ENCODE results near the gene CLEC10A. TPM values are rescaled to one million over a fixed set of nuclear protein-coding genes. Genes with fewer than 3 reads are reported as not detected.
"Not testable (repeated sequence)": the region's sequence is repeated elsewhere in the genome, so short reads cannot be mapped to it uniquely, and the experiment has no call there.

CLEC10A gene
- total RNA-seq, 1 donor from 2014 or later: 2.9 TPM

GRCh38 chr17:7094652-7095019 lies 14.6 kb upstream of the CLEC10A start:
- TF ChIP-seq, protein P1, sequence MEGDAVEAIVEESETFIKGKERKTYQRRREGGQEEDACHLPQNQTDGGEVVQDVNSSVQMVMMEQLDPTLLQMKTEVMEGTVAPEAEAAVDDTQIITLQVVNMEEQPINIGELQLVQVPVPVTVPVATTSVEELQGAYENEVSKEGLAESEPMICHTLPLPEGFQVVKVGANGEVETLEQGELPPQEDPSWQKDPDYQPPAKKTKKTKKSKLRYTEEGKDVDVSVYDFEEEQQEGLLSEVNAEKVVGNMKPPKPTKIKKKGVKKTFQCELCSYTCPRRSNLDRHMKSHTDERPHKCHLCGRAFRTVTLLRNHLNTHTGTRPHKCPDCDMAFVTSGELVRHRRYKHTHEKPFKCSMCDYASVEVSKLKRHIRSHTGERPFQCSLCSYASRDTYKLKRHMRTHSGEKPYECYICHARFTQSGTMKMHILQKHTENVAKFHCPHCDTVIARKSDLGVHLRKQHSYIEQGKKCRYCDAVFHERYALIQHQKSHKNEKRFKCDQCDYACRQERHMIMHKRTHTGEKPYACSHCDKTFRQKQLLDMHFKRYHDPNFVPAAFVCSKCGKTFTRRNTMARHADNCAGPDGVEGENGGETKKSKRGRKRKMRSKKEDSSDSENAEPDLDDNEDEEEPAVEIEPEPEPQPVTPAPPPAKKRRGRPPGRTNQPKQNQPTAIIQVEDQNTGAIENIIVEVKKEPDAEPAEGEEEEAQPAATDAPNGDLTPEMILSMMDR (IDR thresholded peaks at IDR 0.05; ENCODE audit: borderline replicate concordance): no peak
- Histone ChIP-seq H3K4me3 (no peak overlapping the region), H3K27ac (replicated peaks) (peak overlapping the region; percentile 23), H3K4me1 (no peaks in the 10 kb centered on the region), H3K27me3 (ENCODE audit: low read depth) (peaks cover 73% of the 10 kb centered on the region), H3K9me3 (replicated peaks) (no peaks in the 10 kb centered on the region), H3K36me3 (no peaks in the 10 kb centered on the region)
- intact Hi-C loops (cut with micrococcal nuclease): no loop called here
- no peak for DNase-seq

GRCh38 chr17:7091311-7092005 lies 11.4 kb upstream of the CLEC10A start:
- H3K36me3 ChIP-seq; H3K4me1 ChIP-seq; DNase-seq; H3K27ac ChIP-seq (replicated peaks); H3K4me3 ChIP-seq; intact Hi-C loops (cut with micrococcal nuclease); H3K9me3 ChIP-seq (replicated peaks): not testable (repeated sequence)
- peaks cover 97% of the 10 kb centered on the region for H3K27me3 ChIP-seq (ENCODE audit: low read depth)

DNA sequence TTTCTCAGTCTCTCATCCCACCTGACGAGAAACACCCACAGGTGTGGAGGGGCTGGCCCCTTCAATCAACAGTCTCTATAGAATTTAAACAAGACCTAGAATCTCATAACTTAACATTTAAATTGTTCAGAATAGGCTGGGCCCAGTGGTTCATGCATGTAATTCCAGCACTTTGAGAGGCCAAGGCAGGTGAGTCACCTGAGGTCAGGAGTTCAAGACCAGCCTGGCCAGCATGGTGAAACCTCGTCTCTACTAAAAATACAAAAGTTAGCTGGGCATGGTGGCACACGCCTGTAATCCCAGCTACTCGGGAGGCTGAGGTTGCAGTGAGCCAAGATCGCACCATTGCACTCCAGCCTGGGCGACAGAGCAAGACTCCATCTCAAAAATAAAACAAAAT lies 9.5 kb upstream of the CLEC10A start:
- H3K27ac ChIP-seq (replicated peaks); intact Hi-C loops (cut with micrococcal nuclease); DNase-seq; H3K9me3 ChIP-seq (replicated peaks); H3K4me3 ChIP-seq; H3K36me3 ChIP-seq; H3K4me1 ChIP-seq: not testable (repeated sequence)
- H3K27me3 ChIP-seq (ENCODE audit: low read depth): peaks cover 93% of the 10 kb centered on the region

DNA sequence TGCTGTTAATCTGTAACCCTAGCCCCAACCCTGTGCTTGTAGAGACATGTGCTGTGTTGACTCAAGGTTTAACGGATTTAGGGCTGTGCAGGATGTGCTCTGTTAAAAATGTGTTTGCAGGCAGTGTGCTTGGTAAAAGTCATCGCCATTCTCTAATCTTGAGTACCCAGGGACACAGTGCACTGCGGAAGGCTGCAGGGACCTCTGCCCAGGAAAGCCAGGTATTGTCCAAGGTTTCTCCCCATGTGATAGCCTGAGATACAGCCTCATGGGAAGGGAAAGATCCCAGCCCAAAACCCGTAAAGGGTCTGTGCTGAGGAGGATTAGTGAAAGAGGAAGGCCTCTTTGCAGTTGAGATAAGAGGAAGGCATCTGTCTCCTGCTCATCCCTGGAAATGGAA lies 8.4 kb upstream of the CLEC10A start:
- H3K27ac ChIP-seq (replicated peaks); H3K4me1 ChIP-seq; H3K9me3 ChIP-seq (replicated peaks); intact Hi-C loops (cut with micrococcal nuclease); DNase-seq; H3K4me3 ChIP-seq; H3K36me3 ChIP-seq: not testable (repeated sequence)
- H3K27me3 ChIP-seq (ENCODE audit: low read depth): peaks cover 82% of the 10 kb centered on the region

GRCh38 chr17:7084088-7084487 lies 4.0 kb upstream of the CLEC10A start:
- no peaks in the 10 kb centered on the region for H3K9me3 ChIP-seq (replicated peaks)
- no peak overlapping the region for H3K4me3 ChIP-seq
- H3K36me3 ChIP-seq: no peaks in the 10 kb centered on the region
- H3K27me3 ChIP-seq (ENCODE audit: low read depth): peaks cover 41% of the 10 kb centered on the region
- H3K27ac ChIP-seq (replicated peaks): no peak overlapping the region
- TF ChIP-seq, protein P1 (IDR thresholded peaks at IDR 0.05; ENCODE audit: borderline replicate concordance): no peak
- no peak for DNase-seq
- H3K4me1 ChIP-seq: no peaks in the 10 kb centered on the region
- intact Hi-C loops (cut with micrococcal nuclease): no loop called here

- no peaks in the 10 kb centered on the region for H3K4me1 ChIP-seq
- H3K27ac ChIP-seq (replicated peaks): no peak overlapping the region
- TF ChIP-seq, protein P1 (IDR thresholded peaks at IDR 0.05; ENCODE audit: borderline replicate concordance): no peak
- DNase-seq: no peak
- no peak overlapping the region for H3K4me3 ChIP-seq
- intact Hi-C loops (cut with micrococcal nuclease): no loop called here
- H3K36me3 ChIP-seq: no peaks in the 10 kb centered on the region
- no peaks in the 10 kb centered on the region for H3K9me3 ChIP-seq (replicated peaks)
- peaks cover 39% of the 10 kb centered on the region for H3K27me3 ChIP-seq (ENCODE audit: low read depth)
Observed at GRCh38 chr17:7083592-7083991, 3.5 kb upstream of the CLEC10A start.

DNA sequence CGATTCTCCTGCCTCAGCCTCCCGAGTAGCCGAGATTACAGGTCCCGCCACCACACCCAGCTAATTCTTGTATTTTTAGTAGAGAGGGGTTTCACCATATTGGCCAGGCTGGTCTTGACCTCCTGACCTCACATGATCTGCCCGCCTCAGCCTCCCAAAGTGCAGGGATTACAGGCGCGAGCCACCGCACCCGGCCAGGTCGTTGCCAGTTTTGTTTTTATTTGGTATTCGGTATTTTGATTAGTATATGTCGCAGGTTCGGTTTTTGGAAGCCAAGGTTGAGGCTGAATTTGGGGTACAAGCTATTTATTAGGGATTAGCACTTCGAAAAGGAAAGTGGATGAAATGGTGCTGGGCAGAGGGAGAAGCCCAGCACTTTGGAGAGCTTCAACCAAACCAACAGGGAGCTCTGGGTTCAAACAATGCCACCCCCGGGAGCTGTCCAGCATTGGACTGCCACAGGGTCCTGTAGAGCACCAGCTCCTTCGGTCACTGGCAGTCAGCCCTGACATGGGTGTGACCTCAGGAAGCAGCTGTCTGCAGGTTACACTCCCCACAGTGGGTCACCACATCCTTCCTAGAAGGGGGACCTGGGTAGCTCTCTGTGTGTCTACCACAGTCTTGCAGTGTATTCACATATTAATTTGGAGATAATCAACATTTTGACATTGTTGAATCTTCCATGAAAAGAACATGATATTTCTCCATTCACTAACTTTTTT lies 1.5 kb upstream of the CLEC10A start:
- peaks cover 21% of the 10 kb centered on the region for H3K27me3 ChIP-seq (ENCODE audit: low read depth)
- no peak for DNase-seq
- TF ChIP-seq, protein P1 (IDR thresholded peaks at IDR 0.05; ENCODE audit: borderline replicate concordance): no peak
- intact Hi-C loops (cut with micrococcal nuclease): no loop called here
- H3K36me3 ChIP-seq: no peaks in the 10 kb centered on the region
- H3K4me3 ChIP-seq: no peak overlapping the region
- no peaks in the 10 kb centered on the region for H3K4me1 ChIP-seq
- H3K27ac ChIP-seq (replicated peaks): no peak overlapping the region
- no peaks in the 10 kb centered on the region for H3K9me3 ChIP-seq (replicated peaks)
